HepG2 (cell line): ENCODE results near the gene CHRFAM7A.
"Not testable (repeated sequence)": the region's sequence is repeated elsewhere in the genome, so short reads cannot be mapped to it uniquely, and the experiment has no call there.

ENCODE experiments used
- BRCA1 ChIP-seq: sonication (generic); formaldehyde crosslinking; IDR thresholded peaks from 2 replicates; pipeline ENCODE4 v1.4.0; 2020; ENCODE audit warnings: missing genetic modification reagents
- ZNF841 ChIP-seq: sonication (generic); formaldehyde crosslinking; IDR thresholded peaks from 2 replicates; pipeline ENCODE4 v1.8.1; 2023; ENCODE audit warnings: missing genetic modification reagents, borderline replicate concordance
- TF ChIP-seq, protein P1 (sequence below): sonication (generic); formaldehyde crosslinking; IDR thresholded peaks from 2 replicates; pipeline ENCODE4 v1.5.0; 2020; ENCODE audit warnings: mild to moderate bottlenecking, missing genetic modification reagents, moderate library complexity

DNA sequence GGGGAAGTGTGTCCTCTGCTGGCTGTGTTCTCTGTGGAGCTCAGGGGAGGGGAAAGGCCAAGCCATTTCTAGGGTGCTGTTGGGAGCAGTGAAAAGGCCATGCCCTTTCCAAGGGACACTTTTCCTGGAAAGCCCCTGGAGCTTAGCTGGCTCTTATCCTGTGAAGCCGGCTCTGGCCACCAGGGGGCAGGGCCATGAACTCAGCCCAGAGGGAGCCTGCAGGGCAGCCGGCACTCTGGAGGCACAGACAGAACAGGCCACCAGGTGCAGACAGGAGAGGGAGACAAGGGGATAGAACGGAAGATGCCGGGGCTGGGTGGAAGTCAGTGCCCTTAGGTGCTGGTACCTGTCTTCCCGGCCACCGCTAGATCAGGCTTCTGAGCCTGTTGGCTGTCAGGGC is 5.6 kb upstream of the CHRFAM7A start:
- TF ChIP-seq ZNF841 (CRISPR knock-in tag); BRCA1: not testable (repeated sequence)
- TF ChIP-seq, protein P1, sequence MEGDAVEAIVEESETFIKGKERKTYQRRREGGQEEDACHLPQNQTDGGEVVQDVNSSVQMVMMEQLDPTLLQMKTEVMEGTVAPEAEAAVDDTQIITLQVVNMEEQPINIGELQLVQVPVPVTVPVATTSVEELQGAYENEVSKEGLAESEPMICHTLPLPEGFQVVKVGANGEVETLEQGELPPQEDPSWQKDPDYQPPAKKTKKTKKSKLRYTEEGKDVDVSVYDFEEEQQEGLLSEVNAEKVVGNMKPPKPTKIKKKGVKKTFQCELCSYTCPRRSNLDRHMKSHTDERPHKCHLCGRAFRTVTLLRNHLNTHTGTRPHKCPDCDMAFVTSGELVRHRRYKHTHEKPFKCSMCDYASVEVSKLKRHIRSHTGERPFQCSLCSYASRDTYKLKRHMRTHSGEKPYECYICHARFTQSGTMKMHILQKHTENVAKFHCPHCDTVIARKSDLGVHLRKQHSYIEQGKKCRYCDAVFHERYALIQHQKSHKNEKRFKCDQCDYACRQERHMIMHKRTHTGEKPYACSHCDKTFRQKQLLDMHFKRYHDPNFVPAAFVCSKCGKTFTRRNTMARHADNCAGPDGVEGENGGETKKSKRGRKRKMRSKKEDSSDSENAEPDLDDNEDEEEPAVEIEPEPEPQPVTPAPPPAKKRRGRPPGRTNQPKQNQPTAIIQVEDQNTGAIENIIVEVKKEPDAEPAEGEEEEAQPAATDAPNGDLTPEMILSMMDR (CRISPR knock-in tag), result not testable (repeated sequence)
